Measurements from ENCODE around the gene SLC4A9. TPM values are rescaled to one million over a fixed set of nuclear protein-coding genes. Genes with fewer than 3 reads are reported as not detected.

SLC4A9 gene
- total RNA-seq, 2 experiments from 2014 or later: 0.17 to 0.31 TPM

- H3K4me3 Mint-ChIP-seq: no peak overlapping the region
- no peaks in the 10 kb centered on the region for H3K9me3 Mint-ChIP-seq
- no peaks in the 10 kb centered on the region for H3K4me1 Mint-ChIP-seq
- H3K27me3 Mint-ChIP-seq: peaks cover 9% of the 10 kb centered on the region
- POLR2A ChIA-PET: no interaction called here
- no peak for ATAC-seq (ENCODE audit: low read depth)
- no peak overlapping the region for H3K27ac Mint-ChIP-seq
- peaks cover 7% of the 10 kb centered on the region for H3K36me3 Mint-ChIP-seq
- no peak for DNase-seq
These were observed 32.4 kb upstream of the SLC4A9 start for GRCh38 chr5:140327589-140327988.

- H3K36me3 Mint-ChIP-seq: peaks cover 11% of the 10 kb centered on the region
- POLR2A ChIA-PET: no interaction called here
- no peaks in the 10 kb centered on the region for H3K9me3 Mint-ChIP-seq
- peaks cover 2% of the 10 kb centered on the region for H3K4me1 Mint-ChIP-seq
- no peak overlapping the region for H3K4me3 Mint-ChIP-seq
- ATAC-seq (ENCODE audit: low read depth): no peak
- no peak overlapping the region for H3K27ac Mint-ChIP-seq
- no peak for DNase-seq
- H3K27me3 Mint-ChIP-seq: peaks cover 9% of the 10 kb centered on the region
These were observed 31.8 kb upstream of the SLC4A9 start for GRCh38 chr5:140328036-140328764.

- H3K27me3 Mint-ChIP-seq: peaks cover 9% of the 10 kb centered on the region
- ATAC-seq (ENCODE audit: low read depth): no peak
- H3K9me3 Mint-ChIP-seq: no peaks in the 10 kb centered on the region
- no peak overlapping the region for H3K27ac Mint-ChIP-seq
- H3K4me3 Mint-ChIP-seq: no peak overlapping the region
- H3K36me3 Mint-ChIP-seq: peaks cover 23% of the 10 kb centered on the region
- no peak for DNase-seq
- POLR2A ChIA-PET: interaction anchor here (0.6 kb wide), 1 partner anchor 228 kb away, joined by 4 read pairs; no protein-coding TSS in a partner anchor
- peaks cover 7% of the 10 kb centered on the region for H3K4me1 Mint-ChIP-seq
These were observed 30.1 kb upstream of the SLC4A9 start for GRCh38 chr5:140329739-140330481.

- Mint-ChIP-seq H3K36me3 (peaks cover 36% of the 10 kb centered on the region), H3K27ac (no peak overlapping the region), H3K9me3 (no peaks in the 10 kb centered on the region), H3K27me3 (peaks cover 6% of the 10 kb centered on the region), H3K4me1 (peaks cover 19% of the 10 kb centered on the region), H3K4me3 (no peak overlapping the region)
- no peak for ATAC-seq (ENCODE audit: low read depth)
- POLR2A ChIA-PET: no interaction called here
- no peak for DNase-seq
These were observed 28.4 kb upstream of the SLC4A9 start for GRCh38 chr5:140331638-140332037.

- no peaks in the 10 kb centered on the region for H3K9me3 Mint-ChIP-seq
- H3K4me3 Mint-ChIP-seq: no peak overlapping the region
- ATAC-seq (ENCODE audit: low read depth): no peak
- POLR2A ChIA-PET: interaction anchor here (0.5 to 1.5 kb wide), 5 partner anchors 9 to 306 kb away, joined by 3 to 6 read pairs (median 3); partner anchors contain the start of gene PFDN1
- peaks cover 63% of the 10 kb centered on the region for H3K36me3 Mint-ChIP-seq
- H3K4me1 Mint-ChIP-seq: peaks cover 46% of the 10 kb centered on the region
- no peaks in the 10 kb centered on the region for H3K27me3 Mint-ChIP-seq
- H3K27ac Mint-ChIP-seq: peak overlapping the region; percentile 51
- DNase-seq: no peak
These were observed 23.6 kb upstream of the SLC4A9 start for GRCh38 chr5:140336388-140336787.

GRCh38 chr5:140337880-140338279 is 22.1 kb upstream of the SLC4A9 start:
- no peak overlapping the region for H3K4me3 Mint-ChIP-seq
- POLR2A ChIA-PET: interaction anchor here (1.5 kb wide), 1 partner anchor 35 kb away, joined by 6 read pairs; the partner anchor contains the start of gene PFDN1
- peak overlapping the region; percentile 45 for H3K27ac Mint-ChIP-seq
- DNase-seq (no peak), ATAC-seq (ENCODE audit: low read depth) (no peak)
- H3K4me1 Mint-ChIP-seq: peaks cover 61% of the 10 kb centered on the region
- peaks cover 66% of the 10 kb centered on the region for H3K36me3 Mint-ChIP-seq
- H3K27me3 Mint-ChIP-seq: no peaks in the 10 kb centered on the region
- no peaks in the 10 kb centered on the region for H3K9me3 Mint-ChIP-seq

GRCh38 chr5:140338336-140338735 is 21.7 kb upstream of the SLC4A9 start:
- ATAC-seq (ENCODE audit: low read depth) (no peak), DNase-seq (no peak)
- Mint-ChIP-seq H3K4me1 (peaks cover 63% of the 10 kb centered on the region), H3K9me3 (no peaks in the 10 kb centered on the region), H3K36me3 (peaks cover 62% of the 10 kb centered on the region), H3K27me3 (no peaks in the 10 kb centered on the region), H3K4me3 (no peak overlapping the region), H3K27ac (no peak overlapping the region)
- POLR2A ChIA-PET: no interaction called here

- ATAC-seq (ENCODE audit: low read depth): no peak
- Mint-ChIP-seq H3K27ac (peak overlapping the region; percentile 54), H3K4me3 (no peak overlapping the region), H3K9me3 (no peaks in the 10 kb centered on the region), H3K36me3 (peaks cover 62% of the 10 kb centered on the region), H3K27me3 (no peaks in the 10 kb centered on the region), H3K4me1 (peaks cover 66% of the 10 kb centered on the region)
- POLR2A ChIA-PET: no interaction called here
- no peak for DNase-seq
These were observed 21.1 kb upstream of the SLC4A9 start for GRCh38 chr5:140338908-140339307.

- Mint-ChIP-seq H3K27ac (peak overlapping the region; percentile 61), H3K36me3 (peaks cover 62% of the 10 kb centered on the region), H3K27me3 (no peaks in the 10 kb centered on the region), H3K9me3 (no peaks in the 10 kb centered on the region), H3K4me1 (peaks cover 71% of the 10 kb centered on the region), H3K4me3 (peak overlapping the region; percentile 35)
- POLR2A ChIA-PET: no interaction called here
- ATAC-seq (ENCODE audit: low read depth): no peak
- no peak for DNase-seq
These were observed 20.4 kb upstream of the SLC4A9 start for GRCh38 chr5:140339636-140340035.

- H3K27me3 Mint-ChIP-seq: no peaks in the 10 kb centered on the region
- peaks cover 73% of the 10 kb centered on the region for H3K4me1 Mint-ChIP-seq
- H3K36me3 Mint-ChIP-seq: peaks cover 57% of the 10 kb centered on the region
- POLR2A ChIA-PET: interaction anchor here (0.7 kb wide), 1 partner anchor 98 kb away, joined by 3 read pairs; no protein-coding TSS in a partner anchor
- peak overlapping the region; percentile 82 for H3K27ac Mint-ChIP-seq
- no peaks in the 10 kb centered on the region for H3K9me3 Mint-ChIP-seq
- ATAC-seq (ENCODE audit: low read depth) (no peak), DNase-seq (no peak)
- H3K4me3 Mint-ChIP-seq: peak overlapping the region; percentile 95
These were observed 19.3 kb upstream of the SLC4A9 start for GRCh38 chr5:140340605-140341121.

- Mint-ChIP-seq H3K27me3 (no peaks in the 10 kb centered on the region), H3K4me3 (peak overlapping the region; percentile 95), H3K4me1 (peaks cover 65% of the 10 kb centered on the region), H3K36me3 (peaks cover 49% of the 10 kb centered on the region), H3K27ac (peak overlapping the region; percentile 95), H3K9me3 (no peaks in the 10 kb centered on the region)
- DNase-seq: no peak
- no peak for ATAC-seq (ENCODE audit: low read depth)
- POLR2A ChIA-PET: interaction anchor here (0.7 kb wide), 1 partner anchor 99 kb away, joined by 3 read pairs; no protein-coding TSS in a partner anchor
These were observed 18.4 kb upstream of the SLC4A9 start for GRCh38 chr5:140341591-140341990.

GRCh38 chr5:140342287-140342686 is 17.7 kb upstream of the SLC4A9 start:
- H3K4me3 Mint-ChIP-seq: peak overlapping the region; percentile 95
- POLR2A ChIA-PET: interaction anchor here (2.2 kb wide), 1 partner anchor 98 kb away, joined by 5 read pairs; no protein-coding TSS in a partner anchor
- peaks cover 45% of the 10 kb centered on the region for H3K36me3 Mint-ChIP-seq
- H3K9me3 Mint-ChIP-seq: no peaks in the 10 kb centered on the region
- H3K27me3 Mint-ChIP-seq: no peaks in the 10 kb centered on the region
- ATAC-seq (ENCODE audit: low read depth): peak; percentile 19
- DNase-seq: peak; percentile 47
- peaks cover 70% of the 10 kb centered on the region for H3K4me1 Mint-ChIP-seq
- H3K27ac Mint-ChIP-seq: peak overlapping the region; percentile 95

GRCh38 chr5:140342896-140343295 is 17.1 kb upstream of the SLC4A9 start:
- Mint-ChIP-seq H3K27me3 (no peaks in the 10 kb centered on the region), H3K4me3 (peak overlapping the region; percentile 95), H3K9me3 (no peaks in the 10 kb centered on the region), H3K4me1 (peaks cover 69% of the 10 kb centered on the region), H3K36me3 (peaks cover 41% of the 10 kb centered on the region), H3K27ac (peak overlapping the region; percentile 95)
- POLR2A ChIA-PET: interaction anchor here (1.5 to 2.2 kb wide), 3 partner anchors 58 to 99 kb away, joined by 3 to 5 read pairs (median 4); no protein-coding TSS in a partner anchor
- ATAC-seq (ENCODE audit: low read depth): no peak
- no peak for DNase-seq

All from activated naive CD8-positive, alpha-beta T cell treated with anti-CD3 and anti-CD28 coated beads, Interleukin-2, amount 10 ng/mL, durations not matched to agents 7 days and 5 days (primary cell).